Measurements from ENCODE around the gene PRF1. TPM values are rescaled to one million over a fixed set of nuclear protein-coding genes. Genes with fewer than 3 reads are reported as not detected.

Gene PRF1
- total and polyA plus RNA-seq, 2 of the 13 experiments (the other 11 are each of a cell fraction or from before 2014, with no cell fraction given), result 1.00 to 1.4 TPM

- no peak for TF ChIP-seq ZNF441 (CRISPR knock-in tag; IDR thresholded peaks at IDR 0.05; ENCODE audit: borderline replicate concordance)
- TF ChIP-seq ADNP (CRISPR knock-in tag; IDR thresholded peaks at IDR 0.05), result no peak
- TF ChIP-seq E2F5 (CRISPR knock-in tag; conservative IDR thresholded peaks at IDR 0.05), result no peak
- no peak for TF ChIP-seq ZNF142 (CRISPR knock-in tag; IDR thresholded peaks at IDR 0.05)
- no peak for TF ChIP-seq HMG20B (CRISPR knock-in tag; conservative IDR thresholded peaks at IDR 0.05)
- TF ChIP-seq HOXA5 (CRISPR knock-in tag; IDR thresholded peaks at IDR 0.05), result no peak
- TF ChIP-seq ZSCAN30 (CRISPR knock-in tag; IDR thresholded peaks at IDR 0.05), result no peak
- TF ChIP-seq ZC3H13 (CRISPR knock-in tag; IDR thresholded peaks at IDR 0.05), result no peak
- TF ChIP-seq ASH2L (IDR thresholded peaks at IDR 0.05; ENCODE audit: insufficient read length, low read depth, low read length), result no peak
Observed at GRCh38 chr10:70565556-70566514, 36.7 kb downstream of the PRF1 start (continued).
